ENCODE results near the gene ZNF548.
A peak's percentile ranks its signal among the peaks of the same experiment; 100 is the strongest.

Gene ZNF548

GRCh38 chr19:57403737-57404563 is 14.3 kb downstream of the ZNF548 start:
- no peak for DNase-seq

DNA sequence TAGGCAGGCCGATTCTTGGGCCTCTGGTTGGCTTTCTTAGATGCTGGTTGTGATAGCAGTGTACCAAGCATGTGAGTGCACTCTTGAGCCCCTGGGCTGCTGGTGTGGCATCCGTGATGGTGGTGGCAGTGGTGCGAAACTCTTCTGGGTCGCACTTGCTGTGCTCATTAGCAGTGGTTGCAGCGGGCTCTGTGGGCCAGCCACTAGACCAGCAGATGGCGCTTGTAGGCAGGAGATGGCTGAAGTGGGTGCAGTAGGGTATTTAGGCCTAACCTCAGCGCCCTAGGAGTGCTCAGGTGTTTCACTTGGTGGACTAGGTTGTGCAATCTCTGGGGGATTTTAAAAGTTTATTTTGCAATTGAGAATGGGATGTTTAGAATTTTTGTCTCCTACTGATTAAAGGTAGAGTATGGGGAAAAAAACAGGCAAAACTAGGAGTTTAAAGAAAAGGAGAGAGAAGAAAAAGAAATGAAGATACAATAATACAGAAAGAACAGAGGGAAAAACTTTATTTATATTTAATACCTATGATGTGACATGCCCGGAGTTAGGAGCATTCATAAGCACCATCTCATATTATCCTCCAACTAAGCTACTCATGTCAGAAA is 17.0 kb downstream of the ZNF548 start:
- peak; percentile 3 for DNase-seq

DNA sequence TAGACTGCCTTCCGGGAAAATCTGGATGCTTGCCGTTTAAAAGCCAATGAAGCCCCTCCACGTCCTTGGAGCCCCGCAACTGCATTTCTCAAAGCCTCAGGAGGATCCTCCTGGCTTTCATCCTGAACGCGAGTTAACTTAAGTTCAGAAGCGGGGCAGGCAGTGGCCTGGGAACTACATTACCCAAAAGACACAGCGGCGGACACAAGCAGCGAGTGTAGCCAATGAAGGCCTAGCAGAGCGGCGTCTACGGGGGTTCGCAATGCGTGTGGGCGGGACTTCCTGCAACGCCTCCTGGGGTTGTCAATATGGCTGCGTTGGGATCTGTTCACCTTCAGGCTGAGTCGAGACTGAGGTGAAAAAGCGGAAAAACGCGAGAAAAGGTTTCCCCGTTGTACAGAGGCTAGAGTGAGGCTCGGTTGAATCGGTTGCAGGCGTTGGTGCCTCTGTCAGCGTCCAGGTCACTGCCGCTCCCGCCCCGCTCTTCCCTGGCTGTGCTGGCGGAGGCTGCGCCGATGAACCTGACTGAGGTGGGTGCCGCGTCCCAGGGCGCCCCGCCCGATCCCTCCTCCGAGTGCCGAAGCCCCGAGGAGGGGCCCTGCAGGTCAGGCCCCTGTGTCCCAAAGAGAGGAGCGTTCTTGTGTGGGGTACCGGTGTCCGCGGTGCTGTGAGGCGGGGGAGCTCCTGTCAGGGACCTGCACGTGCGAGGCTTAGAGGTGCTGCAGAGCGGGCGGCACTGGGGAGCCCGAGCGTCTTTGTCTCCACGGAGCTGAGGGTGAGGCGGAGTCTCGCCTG is 21.4 kb downstream of the ZNF548 start, which contains the start of gene ZNF17:
TSS of gene ZNF17 (plus strand) at position 285 of the 795 bp plus-strand sequence. CDS start 2,455 bp downstream, outside the sequence.
- DNase-seq, result peak; percentile 62

DNA sequence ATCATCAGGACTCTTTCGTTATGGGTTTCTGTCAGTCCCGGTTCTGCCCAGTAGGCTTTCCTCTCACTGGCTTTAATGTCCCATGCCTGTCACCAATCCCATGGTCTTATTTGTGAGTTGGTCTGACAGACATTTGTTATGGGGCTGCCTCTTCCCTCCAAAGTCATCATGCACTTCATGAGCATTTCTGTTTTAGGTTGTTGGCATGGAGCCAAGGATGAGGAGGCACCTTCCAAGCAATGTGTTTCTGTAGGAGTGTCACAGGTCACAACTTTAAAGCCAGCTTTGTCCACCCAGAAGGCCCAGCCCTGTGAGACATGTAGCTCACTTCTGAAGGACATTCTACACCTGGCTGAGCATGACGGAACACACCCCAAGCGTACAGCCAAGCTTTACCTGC is 29.8 kb downstream of the ZNF548 start:
- DNase-seq, result no peak

- DNase-seq, result no peak
Observed at GRCh38 chr19:57421037-57421436, 31.4 kb downstream of the ZNF548 start.

- DNase-seq, result no peak
Observed at GRCh38 chr19:57434386-57435061, 44.9 kb downstream of the ZNF548 start.

- peak; percentile 94 for DNase-seq
Observed at GRCh38 chr19:57435062-57435978, 45.7 kb downstream of the ZNF548 start, which contains the start of gene ZNF749. ZNF749 (plus strand) TSS chr19:57435325; CDS start chr19:57435579, 254 bp downstream.

- no peak for DNase-seq
Observed at GRCh38 chr19:57436417-57436816, 46.8 kb downstream of the ZNF548 start.

- no peak for DNase-seq
Observed at GRCh38 chr19:57437931-57438330, 48.3 kb downstream of the ZNF548 start.

GRCh38 chr19:57438925-57439324 is 49.3 kb downstream of the ZNF548 start:
- no peak for DNase-seq

DNA sequence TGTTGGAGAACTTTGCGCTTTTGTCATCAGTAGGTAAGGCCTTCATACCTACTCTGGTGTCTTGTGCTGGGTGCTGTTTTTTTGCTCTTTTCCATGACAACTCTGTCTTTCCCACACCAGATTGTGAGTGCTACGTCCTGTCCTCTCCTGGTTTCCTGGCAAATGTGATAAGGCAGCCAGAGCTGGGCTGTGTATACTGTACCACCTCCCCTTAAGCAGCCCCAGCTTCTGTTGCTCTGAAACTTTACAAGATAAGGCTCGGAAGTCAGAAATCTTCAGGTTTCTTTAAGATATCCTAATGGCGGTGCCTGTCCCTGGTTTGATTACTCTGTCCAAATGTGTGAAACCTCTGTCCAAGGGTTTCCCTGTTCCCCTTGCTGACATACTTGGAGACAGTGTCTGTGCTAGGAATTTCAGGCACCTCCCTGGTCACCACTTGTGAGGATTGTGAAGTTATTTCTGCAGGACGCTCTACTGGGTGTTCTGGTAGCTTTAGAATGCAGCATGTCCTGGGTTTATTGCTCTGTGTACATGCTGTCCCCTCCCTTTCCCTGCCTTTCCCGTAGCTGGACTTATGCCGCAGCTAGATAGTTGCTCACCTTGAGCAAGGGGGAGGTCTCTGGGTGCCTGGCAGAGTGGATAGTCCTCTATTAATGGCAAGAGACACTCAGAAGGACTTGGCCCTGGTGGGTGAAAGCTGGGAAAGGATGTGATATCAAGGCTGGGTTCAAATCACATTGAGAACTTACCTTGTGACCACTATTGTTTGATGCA is 52.5 kb downstream of the ZNF548 start:
- no peak for DNase-seq

GRCh38 chr19:57443121-57443696 is 53.6 kb downstream of the ZNF548 start:
- DNase-seq, result no peak

DNA sequence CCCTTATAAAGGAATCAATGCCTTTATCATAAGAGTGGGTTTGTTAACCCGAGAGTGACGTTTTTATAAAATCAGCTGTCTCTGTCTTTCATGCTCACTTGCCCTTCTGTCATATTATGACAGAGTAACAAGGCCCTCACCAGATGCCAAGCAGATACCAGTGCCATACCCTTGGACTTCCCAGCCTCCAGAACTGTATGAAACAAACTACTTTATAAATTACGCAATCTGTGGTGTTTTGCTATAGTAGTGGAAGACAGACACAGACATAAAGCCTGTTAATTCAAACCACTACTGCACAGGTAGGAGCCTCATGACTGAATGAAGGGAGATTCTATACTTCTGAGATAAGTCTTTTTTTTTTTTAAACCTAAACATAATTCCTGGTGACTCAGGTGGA is 62.7 kb downstream of the ZNF548 start:
- no peak for DNase-seq
